GM21723 (cell line): ENCODE measurements around the gene EGFL7.
A peak's percentile ranks its signal among the peaks of the same experiment; 100 is the strongest.

Experiments
- ATAC-seq: cut with Tn5 transposase; IDR thresholded peaks from one replicate; pipeline ENCODE4 v1.9.1; 2021; ENCODE audit warnings: mild to moderate bottlenecking, moderate library complexity; ENCODE audit not compliant: unreplicated experiment

The EGFL7 gene

DNA sequence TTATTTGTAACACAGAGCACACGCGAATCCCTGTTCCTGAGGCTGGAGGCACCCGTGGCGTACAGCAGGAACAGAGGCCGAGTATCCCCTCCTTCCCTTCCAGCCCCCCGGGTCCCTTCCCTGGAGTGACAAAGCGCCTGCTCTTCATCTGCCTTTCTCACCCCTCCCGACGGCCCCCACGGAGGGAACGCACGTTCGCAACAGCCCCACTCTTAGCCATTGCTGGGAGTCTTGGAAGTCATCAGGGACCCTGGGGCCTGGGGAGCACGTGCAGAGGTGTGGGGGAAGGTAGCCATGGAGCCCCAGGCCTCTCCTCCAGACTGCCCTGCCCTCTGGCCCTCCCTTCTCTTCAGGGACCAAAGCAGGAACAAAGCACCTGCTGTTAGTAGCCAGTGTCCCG is 22.1 kb downstream of the EGFL7 start:
- no peak for ATAC-seq

DNA sequence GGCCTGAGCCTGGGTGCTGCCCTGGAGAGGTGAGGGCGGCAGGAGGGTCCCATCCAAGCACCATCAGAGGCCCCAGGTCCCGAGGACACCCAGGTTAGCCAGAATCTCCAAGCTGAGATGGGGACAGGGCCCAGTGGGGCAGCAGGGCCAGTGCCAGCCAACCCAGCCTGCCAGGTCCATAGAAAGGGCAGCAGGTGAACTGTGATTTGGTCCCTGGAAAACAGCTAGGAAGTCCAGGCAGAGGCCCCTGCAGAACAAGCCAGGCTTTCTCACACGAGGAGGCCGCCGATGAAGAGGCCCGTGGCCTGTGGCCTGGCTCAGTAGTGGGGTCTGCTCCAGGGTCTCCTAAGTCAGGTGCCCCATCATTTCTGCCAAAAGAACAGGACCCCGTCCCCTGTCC is 22.5 kb downstream of the EGFL7 start:
- ATAC-seq, result no peak

DNA sequence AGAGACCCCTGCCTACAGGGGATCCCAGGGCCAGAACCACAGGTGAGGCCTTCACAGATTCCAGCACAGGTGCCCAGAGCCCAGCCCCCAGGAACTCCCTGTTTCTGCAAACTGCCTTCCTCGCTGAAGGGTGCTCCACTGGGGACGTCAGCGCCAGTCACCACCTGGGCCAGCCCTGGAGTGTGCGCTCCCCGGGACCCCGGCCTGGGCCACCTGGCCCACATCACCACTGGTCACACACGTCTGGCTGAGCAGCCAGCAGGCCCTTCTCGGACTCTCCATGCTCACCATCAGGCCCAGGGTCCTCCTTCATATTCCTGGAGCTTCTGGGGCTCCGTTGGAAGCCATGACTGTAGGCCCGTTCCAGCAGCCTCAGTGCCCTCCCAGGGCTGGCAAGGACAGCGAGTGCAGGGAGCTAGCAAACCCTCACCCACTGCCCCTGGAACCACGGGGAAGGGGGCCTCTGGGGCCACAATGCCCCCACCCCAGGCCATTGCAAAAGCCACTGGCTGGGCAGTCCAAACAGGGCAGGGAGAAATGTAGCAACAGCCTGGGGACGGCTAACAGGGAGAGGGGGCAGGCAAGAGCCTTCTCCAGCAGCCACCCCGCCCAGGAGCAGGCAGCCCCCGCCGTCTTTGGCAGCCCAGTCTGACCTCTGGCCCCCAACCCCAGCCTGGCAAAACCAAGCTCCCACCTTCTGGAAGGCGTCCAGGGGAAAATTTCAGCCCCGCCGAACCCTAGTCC is 23.2 kb downstream of the EGFL7 start:
- ATAC-seq, result no peak

DNA sequence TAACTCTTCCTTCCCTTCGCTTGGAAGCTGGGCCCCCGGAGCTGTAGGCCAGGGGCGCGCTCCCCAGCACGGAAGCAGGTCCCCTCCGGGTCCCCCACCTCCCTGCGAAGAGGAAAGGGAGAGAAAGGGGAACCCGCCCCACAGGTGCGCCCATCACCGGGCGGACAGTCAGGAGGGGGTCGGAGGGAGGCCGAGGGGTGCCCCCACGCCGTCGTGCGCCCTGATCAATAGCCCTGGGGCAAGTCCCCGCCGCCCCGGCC is 23.7 kb downstream of the EGFL7 start:
- ATAC-seq, result peak; percentile 3

DNA sequence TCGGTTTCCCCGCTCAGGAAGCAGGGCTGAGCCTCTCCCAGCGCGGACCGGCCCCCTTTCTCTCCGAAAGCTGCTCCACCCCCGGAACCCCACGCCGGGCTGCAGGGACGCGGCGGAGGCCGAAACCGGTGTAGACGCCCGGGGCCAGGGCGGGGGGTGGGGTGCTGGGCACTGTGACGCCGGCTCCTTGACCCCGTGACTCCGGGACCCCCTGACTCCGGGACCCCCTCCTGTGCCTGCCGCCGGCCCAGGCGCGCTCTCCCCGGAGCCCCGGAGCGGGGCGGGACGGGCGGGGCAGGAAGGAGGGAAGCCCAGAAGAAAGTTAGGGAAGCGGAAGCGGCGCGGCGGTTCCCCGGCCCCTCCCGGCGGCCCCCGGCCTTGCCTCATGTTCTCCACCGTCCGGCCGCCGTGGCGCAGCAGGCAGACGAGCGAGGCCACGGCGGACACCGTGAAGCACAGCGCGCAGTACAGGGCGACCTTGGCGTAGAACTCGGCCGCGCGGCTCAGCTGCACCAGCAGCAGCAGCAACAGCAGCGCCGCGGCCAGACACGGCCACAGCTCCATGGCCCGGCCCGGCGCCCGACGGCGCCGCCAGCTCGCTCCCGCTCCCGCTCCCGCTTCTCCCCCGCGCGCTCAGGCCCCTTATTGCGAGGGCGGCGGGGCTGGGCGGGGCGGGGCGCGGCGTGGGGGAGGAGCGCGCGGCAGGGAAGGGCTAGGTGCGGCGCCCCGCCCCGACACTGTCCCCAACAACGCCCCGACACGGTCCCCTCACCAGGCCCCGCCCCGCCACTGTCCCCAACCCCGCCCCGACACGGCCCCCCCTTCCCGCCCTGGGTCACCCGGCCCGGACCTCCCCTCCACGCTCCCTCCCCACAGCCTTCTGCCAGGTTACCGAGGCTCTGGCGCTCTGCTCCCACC is 24.3 kb downstream of the EGFL7 start, which contains the start of gene AGPAT2:
TSS of gene AGPAT2 (minus strand) at position 664 of the 918 bp plus-strand sequence. CDS start at position 564, 100 bp downstream.
- peak; percentile 65 for ATAC-seq

DNA sequence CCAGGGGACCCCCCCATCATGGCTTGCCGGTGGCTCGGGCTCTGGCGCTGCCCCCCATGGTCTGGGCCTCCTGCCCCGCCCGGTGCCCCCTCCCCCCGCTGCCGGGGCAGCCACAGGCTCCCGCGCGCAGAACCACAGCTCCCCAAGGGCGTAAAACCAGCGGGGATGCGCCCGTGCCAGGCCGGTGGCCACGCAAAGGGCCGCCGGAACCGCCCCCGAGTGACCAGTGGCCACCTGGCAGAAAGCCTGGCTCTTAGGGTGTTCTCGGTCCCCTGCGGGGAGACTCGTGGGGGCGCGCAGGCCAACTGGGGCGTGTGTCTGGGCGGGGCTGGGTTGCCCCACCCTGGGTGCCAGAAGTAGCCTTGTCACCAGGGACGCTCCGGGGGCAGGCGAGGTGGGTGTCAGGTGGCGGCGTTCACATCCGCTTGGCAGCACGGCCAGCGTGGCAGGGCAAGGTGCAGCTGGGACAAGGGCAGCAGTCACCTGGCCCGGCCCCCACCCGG is 25.1 kb downstream of the EGFL7 start:
- peak; percentile 6 for ATAC-seq

DNA sequence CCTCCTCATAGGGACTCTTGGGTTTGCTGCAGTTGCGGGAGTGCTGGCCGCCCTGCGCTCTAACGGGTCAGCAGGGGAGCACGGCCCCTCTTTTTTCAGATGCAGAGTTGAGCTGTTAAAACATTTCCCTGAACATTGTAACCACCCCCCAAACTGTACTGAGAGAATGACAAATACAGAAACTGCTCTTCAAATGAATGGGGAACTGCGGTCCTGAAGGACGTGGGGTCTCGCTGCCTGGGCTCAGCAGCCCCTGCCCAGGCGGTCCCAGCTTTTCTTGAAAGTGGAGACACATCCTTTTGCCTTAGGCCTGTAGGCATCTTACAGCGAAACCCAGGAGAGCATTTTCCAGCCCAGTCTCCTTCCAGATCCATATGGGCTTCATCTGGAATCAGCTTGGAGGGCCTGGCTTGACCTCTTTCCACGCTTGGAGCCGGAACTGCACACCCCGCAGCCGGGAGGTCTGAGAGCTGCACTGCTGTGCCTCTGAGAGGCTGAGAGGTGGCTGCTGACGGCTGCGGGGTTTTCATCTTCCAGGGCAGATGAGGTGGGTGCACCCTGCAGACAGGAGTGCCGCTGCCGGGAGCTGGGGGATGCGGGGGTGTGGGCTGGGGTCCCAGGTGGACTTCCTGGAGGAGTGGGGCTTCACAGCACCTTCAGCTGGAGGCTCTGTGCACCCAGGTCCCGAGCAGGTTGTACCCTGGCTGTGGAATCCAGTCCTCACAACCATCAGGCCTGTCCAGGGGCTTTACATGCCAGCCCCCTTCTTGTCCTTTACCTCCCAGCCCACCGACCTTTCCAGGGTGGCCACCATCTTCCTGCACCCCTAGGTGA is 25.8 kb downstream of the EGFL7 start:
- ATAC-seq, result no peak

DNA sequence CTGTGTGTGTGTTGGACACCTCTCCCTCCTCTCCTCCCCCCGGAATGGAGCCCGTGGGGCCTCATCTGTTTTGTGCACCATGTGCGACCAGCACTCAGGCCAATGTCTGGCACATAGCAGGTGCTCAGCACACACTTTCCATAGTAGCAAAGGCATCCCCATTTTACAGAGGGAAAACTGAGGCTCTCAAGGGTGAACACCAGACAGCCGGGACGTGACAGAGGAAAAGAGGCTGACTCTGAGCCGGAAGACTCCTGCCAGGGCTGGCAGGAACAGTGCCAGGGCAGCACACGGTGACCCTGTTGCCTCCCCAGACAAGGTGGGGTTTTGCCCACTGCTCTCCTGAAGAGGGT is 26.4 kb downstream of the EGFL7 start:
- no peak for ATAC-seq

DNA sequence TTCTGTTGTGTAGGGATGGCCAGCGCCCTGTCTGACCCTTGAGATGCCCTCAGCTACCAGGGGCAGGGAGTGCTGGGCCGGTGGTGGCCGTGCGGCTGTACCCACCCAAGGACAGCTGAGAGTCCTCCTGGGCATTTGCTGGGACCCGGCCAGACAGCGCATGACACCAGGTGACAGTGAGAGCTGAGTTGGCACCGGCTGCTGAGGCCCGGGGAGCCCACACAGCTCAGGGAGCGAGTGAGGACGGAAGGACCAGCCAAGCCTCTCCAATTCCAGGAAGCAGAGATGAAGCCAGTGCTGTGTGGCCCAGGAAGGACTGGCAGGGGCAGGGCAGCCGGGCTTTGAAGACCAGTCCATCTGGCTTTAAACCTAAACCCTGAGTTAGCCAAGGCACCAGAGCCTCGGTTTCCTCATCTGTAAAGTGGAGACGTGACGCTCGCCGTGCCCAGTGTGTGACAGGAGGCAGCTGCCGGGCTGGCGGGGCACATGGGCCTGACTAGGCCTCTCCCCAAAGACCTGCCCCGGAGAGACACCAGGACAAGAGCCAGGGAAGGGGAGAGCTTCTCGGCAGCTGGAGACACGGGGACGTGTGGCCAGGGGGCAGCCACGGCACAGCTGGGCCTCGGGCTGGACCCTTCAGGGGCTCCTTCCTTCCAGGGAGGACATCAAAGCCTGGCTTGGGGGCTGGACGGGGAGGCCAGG is 27.5 kb downstream of the EGFL7 start:
- ATAC-seq, result no peak

DNA sequence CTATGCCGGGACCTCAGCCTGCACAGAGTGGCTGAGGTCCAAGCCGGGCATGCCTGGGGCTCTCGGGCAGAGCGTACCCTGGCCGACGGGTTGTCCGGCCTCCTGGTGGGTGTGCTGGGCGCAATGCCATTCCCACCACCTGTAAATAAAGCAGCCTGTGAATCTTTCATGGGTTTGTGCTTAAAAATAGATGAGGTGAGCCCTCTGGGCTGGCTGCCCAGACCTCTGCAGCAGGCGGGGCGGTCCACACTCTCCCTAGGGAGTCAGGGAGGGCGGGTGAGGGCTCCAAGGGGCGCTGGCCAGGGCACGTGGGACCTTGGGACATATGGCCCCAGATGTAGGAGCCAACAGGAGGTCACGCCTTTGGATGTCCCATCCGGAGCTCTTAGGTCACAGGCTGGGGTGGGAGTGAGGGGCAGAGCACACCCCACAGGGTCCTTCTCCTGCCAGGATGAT is 28.1 kb downstream of the EGFL7 start:
- no peak for ATAC-seq

DNA sequence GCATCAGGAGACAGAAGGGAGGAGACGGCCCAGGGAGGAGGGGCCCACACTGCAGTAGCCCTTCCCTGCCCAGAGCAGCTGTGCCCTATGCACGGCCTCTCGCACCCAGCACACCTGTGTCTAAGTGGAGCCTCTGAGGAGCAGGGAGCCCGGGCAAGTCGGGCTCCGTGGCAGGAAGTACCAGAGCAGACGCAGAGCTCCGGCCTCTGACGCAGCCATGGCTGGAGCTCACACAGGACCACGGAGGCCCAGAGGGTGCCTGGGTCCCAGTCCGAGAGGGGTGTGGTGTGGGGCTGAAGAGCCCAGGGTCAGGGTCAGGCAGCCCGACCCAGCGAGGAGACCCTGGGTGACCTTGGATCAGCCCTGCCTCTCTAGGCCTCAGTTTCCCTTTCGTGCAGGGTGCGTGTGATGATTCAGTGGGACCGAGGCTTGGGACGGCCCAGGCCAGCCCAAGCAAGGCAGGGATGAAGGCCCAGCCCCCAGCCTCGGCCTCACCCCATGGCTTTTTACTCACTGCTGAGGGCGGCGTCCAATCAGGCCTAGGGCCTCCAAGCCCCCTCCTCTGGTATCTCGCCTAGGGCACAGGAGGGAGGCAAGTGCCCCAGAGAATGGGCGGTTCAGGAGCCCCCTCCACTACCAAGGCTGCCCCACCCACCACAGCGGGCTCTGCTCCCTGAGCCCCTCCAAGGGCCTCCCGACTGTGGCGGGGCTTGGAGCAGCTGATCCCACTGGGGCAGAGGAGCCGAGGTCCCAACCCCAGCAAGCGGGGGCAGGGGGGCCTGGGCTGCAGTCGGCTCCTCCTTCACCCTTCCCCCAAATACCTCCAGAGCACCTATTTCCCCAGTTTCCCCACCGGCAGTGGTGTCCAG is 28.8 kb downstream of the EGFL7 start:
- ATAC-seq, result no peak

DNA sequence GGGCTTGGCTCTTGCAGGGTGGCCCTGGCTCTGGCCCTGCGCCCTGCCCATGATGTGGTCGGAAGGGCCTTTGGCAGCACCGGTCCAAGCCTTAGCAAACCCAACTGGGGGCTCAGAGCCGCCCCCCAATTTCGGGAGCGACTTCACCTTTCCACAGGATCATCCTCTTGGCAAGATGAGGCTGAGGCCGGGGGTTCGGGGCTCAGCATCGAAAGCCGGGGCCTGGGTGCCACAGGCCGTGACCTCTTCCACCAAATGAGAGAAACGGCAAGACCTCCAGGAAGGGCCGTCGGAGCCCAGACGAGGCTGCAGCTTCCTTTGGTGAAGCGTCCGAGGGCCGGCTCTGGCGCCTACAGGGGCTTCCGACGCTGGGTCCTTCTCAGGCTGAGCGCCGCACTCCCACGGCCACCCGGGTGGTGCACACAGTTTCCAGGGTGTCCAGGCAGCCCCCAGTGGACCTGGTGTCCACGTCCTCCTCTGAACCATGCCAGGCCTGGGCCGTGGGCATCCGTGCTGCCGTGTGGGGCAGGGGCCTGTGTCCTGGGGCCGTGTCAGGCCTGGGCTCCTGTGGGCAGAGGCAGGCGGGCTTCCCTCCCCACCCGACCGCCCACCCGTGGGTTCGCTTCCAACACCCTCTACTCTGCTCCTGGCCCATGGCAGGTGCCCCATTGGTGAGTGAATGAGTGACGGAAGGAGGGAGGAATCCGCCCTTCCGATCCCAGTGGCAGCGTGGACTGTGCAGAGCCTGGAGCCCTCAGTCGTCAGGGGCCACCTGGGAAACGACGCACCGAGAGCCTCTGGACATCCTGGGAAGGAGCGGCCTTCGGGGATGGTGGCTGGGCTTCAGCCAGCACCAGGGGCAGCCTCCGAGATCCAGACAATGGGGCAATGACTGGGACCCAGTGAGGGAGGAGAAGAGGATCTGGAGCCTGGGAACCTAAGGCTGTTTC is 29.7 kb downstream of the EGFL7 start:
- ATAC-seq, result no peak

DNA sequence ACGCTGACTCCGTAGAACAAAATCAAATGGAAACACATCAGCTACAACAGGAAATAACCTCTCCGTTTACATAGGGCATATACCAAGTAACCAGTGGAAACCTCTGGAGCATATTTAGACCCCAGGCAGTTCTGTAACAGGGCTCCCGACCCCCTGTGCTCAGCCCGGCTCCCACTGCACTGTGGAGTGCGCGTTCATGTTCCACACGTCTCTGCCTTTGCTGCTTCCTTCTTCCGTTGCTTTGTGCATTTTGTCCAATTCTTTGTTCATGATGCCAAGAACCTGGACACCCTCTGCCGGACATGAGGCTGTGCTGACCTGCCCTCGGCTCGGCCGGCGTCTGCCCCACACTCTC is 30.4 kb downstream of the EGFL7 start:
- ATAC-seq, result no peak

DNA sequence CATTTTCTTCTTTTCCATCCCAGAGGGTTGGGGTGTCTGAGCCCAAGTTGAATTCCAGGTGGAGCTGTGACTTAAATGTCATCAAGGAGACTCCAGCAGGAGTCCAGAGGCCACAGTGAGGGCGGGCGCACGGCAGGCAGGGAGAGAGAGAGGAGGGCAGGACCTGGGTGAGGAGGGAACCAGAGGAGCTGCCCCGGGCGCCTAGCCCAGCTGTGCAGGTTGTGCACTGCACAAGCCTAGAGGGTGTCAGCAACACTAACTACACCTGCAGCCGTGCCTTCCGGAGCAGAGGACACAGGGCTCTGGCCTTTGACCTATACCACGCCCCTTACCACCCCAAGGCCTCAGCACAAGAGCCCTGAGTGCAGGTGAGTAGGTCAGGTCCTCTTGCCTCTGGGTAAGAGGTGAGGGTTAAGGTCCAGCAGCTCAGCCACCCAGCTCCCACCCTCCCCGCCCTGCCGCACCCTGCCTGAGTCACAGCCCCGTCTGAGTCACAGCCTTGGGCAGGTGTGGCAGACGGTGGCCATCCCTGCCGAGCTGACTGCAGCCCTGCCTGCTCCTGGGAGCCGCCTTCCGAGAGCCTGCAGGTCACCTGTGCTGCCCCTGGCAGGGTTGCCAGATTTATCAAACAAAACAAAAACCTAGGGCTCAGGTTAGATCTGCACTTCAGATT is 30.9 kb downstream of the EGFL7 start:
- ATAC-seq, result no peak

DNA sequence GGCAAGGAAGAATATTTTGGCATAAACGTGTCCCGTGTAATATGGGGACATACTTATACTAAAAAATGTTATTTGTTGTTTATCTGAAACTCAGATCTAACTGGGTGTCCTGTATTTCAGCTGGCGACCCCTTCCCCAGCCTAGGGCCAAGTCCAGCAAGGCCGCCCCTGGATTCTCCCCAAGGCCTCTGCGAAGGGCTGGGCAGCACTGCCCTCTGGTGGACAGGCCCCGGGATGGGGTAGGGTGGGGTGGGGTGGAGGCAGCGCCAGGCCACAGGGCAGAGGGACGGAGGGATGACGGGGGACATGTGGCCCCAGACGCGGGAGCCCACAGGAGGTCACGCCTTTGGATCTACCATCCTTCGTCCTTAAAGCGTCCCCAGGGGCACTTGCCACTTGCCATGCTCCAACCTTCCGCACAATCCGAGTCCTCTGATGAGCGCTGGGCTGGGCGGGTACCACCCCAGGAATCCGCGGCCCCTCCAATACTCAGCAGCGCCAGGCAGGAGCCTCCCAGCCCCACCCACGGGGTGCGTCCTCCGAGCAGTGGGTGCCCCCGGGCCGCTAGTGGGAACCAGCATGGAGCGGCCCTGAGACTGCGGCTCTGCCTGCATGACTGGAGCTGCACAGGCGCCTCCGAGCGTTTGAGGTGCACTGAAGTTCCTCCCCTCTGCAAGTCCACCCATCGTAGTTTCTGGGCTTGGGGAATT is 31.6 kb downstream of the EGFL7 start:
- ATAC-seq, result no peak

DNA sequence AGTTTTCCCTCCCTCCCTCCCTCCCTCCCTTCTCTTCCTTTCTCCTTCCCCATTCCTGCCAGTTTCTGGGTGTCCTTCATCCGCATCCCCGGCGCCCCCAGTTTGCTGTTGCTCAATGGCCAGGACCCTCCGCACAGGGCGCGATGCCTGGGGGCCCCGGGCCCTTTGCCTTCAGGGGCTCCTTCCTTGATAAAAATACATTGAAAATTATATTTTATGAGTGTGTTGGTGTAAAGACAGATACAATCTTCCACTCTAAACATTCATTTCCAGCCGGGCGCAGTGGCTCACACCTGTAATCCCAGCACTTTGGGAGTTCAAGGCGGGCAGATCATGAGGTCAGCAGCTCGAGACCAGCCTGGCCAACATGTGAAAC is 32.1 kb downstream of the EGFL7 start:
- no peak for ATAC-seq

DNA sequence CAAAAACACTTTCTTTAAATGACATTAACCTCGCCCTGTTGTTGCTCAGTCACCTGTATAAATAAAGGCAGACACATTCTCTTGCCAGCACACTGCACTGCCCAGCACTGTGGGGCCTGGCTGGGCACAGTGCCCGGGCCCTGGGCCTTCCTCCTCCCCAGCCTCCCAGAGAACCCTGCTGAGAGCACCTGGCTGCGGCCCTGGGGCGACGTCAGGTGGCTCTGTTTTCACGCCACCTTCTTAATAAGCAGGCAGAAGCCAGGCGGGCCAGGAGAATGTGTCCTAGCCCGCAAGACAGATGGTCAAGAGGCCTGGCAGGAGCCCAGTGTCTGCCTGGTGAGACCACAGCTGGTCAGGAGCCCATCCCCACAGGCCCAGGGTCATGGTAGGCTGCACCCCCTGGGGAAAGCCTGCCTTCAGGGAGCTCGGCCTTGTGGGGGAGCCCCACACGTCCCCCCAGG is 32.7 kb downstream of the EGFL7 start:
- ATAC-seq, result no peak
